ENCODE measurements around the gene WNK2. TPM values are rescaled to one million over a fixed set of nuclear protein-coding genes. Genes with fewer than 3 reads are reported as not detected.

WNK2 gene
- total RNA-seq, 2 experiments from 2014 or later: 1.7 to 2.8 TPM

DNA sequence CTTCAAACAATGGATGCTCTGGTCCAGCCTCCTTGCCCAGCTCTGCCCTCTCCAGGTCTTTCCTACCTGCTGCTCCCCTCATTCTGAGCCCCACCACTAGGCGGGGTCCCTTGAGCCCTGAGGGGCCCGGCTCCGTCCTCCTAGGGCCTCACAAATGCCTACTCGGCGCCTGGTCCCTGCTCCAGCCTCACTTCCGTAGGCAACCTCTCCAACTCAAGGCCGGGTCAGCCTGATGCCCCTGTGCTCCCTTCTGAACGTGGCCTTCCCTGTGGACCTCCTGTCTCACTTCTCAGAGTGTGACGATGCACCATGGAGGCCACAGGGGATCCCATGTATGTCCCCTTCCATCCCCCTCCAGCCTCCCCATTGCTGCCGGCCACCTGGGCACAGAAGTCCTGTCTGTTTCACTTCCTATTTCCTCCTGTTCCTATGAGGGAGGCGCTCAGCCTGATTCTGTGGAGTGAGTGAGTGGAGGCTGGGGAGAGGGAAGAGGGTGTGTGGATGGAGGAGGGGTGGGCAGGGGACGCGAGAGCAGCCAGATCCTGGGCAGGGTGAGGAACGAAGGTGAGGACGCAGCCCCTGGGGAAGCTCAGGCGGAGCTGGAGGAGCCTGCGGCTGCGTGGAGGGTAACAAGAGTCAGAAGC, 140.4 kb downstream of the WNK2 start:
- intact Hi-C loops (cut with micrococcal nuclease): no loop called here
- ChIA-PET POLR2A (no interaction called here), CTCF (no interaction called here)
- no peaks in the 10 kb centered on the region for H3K36me3 Mint-ChIP-seq (ENCODE audit: low read depth)
- no peak for ATAC-seq
- no peak overlapping the region for H3K4me3 Mint-ChIP-seq
- no peak overlapping the region for H3K27ac Mint-ChIP-seq
- TF ChIP-seq, protein P1, sequence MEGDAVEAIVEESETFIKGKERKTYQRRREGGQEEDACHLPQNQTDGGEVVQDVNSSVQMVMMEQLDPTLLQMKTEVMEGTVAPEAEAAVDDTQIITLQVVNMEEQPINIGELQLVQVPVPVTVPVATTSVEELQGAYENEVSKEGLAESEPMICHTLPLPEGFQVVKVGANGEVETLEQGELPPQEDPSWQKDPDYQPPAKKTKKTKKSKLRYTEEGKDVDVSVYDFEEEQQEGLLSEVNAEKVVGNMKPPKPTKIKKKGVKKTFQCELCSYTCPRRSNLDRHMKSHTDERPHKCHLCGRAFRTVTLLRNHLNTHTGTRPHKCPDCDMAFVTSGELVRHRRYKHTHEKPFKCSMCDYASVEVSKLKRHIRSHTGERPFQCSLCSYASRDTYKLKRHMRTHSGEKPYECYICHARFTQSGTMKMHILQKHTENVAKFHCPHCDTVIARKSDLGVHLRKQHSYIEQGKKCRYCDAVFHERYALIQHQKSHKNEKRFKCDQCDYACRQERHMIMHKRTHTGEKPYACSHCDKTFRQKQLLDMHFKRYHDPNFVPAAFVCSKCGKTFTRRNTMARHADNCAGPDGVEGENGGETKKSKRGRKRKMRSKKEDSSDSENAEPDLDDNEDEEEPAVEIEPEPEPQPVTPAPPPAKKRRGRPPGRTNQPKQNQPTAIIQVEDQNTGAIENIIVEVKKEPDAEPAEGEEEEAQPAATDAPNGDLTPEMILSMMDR (IDR thresholded peaks at IDR 0.05): no peak
- H3K9me3 Mint-ChIP-seq: no peaks in the 10 kb centered on the region
- no peaks in the 10 kb centered on the region for H3K4me1 Mint-ChIP-seq (ENCODE audit: low read depth)
- no peak for DNase-seq
- no peaks in the 10 kb centered on the region for H3K27me3 Mint-ChIP-seq

DNA sequence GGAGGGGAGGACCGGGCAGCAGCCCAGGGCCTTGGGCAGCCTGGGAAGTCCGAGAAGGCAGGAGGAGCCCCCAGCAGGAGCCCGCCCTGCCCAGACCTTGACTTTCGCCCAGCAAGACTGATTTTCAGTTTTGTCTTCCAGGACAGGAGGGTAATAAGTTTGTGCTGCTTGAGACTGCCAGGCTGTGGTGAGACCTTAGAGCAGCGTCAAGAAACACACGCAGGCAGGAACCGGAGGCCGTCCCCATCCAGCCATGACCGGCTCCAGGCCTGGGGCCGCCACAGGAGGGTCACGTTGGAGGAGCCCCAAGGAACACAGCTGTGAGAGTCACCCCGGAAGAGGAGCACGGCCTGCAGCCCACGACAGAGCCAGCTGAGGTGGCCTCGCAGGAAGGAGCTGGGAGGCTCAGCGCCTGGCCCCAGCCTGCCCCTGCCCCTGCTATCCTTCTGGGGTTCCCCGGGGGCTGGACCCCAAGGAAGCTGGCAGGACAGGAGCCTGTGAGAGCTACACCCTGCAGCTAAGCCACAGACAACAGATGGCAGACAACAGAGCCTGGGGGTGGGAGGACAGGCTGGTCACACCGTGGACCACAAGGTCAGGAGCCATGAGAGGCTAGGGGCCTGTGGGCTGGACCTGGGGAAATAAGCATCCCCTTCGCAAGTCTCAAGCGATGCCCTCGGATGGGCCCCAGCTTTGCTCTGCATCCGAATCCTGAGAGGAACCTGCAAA, 141.5 kb downstream of the WNK2 start:
- intact Hi-C loops (cut with micrococcal nuclease): no loop called here
- H3K4me3 Mint-ChIP-seq: no peak overlapping the region
- TF ChIP-seq, protein P1 (IDR thresholded peaks at IDR 0.05): no peak
- CTCF ChIA-PET: no interaction called here
- POLR2A ChIA-PET: interaction anchor here (0.6 to 0.8 kb wide), 2 partner anchors 31 to 57 kb away, joined by 3 read pairs; no protein-coding TSS in a partner anchor
- ATAC-seq: no peak
- no peak for DNase-seq
- H3K9me3 Mint-ChIP-seq: no peaks in the 10 kb centered on the region
- H3K4me1 Mint-ChIP-seq (ENCODE audit: low read depth): no peaks in the 10 kb centered on the region
- no peak overlapping the region for H3K27ac Mint-ChIP-seq
- H3K36me3 Mint-ChIP-seq (ENCODE audit: low read depth): no peaks in the 10 kb centered on the region
- no peaks in the 10 kb centered on the region for H3K27me3 Mint-ChIP-seq

DNA sequence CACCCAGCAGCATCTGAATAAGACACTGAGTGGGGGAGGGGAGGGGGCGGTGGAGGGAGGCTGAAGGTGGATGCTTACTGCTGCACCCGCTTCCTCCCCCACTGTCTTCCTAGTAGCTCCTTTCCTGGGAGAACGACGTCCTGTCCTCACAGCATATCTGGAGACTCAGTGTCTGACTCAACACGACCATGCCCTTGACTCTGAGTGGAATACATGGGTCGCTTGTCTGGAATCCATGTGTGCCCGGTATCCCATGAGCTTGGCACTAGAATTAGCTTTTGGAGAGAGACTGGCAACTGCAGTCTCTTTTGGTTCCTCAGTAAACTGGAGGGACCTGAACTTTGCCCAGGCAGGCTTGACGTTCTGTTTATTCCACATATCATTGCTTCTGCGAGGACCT, 142.1 kb downstream of the WNK2 start:
- Mint-ChIP-seq H3K4me3 (no peak overlapping the region), H3K4me1 (ENCODE audit: low read depth) (no peaks in the 10 kb centered on the region), H3K9me3 (no peaks in the 10 kb centered on the region), H3K27ac (no peak overlapping the region), H3K27me3 (no peaks in the 10 kb centered on the region), H3K36me3 (ENCODE audit: low read depth) (no peaks in the 10 kb centered on the region)
- CTCF ChIA-PET: interaction anchor here (1.5 kb wide), 1 partner anchor 23 kb away, joined by 6 read pairs; no protein-coding TSS in a partner anchor
- ATAC-seq (no peak), DNase-seq (no peak)
- POLR2A ChIA-PET: interaction anchor here (0.6 to 0.8 kb wide), 2 partner anchors 31 to 56 kb away, joined by 3 read pairs; no protein-coding TSS in a partner anchor
- intact Hi-C loops (cut with micrococcal nuclease): no loop called here
- TF ChIP-seq, protein P1 (IDR thresholded peaks at IDR 0.05): no peak

DNA sequence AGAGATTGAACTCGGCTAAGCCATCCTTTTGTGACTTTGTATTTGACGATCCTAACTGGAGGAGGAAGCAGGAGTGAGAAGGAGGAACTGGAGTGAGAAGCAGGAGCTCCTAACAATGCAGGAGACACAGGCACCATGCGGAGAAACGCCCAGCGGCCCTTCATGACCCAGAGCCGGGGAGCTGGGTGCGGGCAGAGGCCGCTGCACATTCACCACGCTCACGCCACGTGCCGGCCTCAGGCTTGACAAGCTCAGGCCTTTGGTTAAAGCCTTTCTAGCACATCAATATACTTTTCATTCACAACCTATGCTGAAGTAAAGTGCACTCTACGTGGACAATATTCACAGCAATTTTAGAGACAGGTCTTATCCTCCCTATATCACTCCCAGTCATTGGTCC, 142.7 kb downstream of the WNK2 start:
- no peak overlapping the region for H3K27ac Mint-ChIP-seq
- DNase-seq (no peak), ATAC-seq (no peak)
- H3K4me1 Mint-ChIP-seq (ENCODE audit: low read depth): no peaks in the 10 kb centered on the region
- TF ChIP-seq, protein P1 (IDR thresholded peaks at IDR 0.05): no peak
- H3K9me3 Mint-ChIP-seq: no peaks in the 10 kb centered on the region
- no peaks in the 10 kb centered on the region for H3K36me3 Mint-ChIP-seq (ENCODE audit: low read depth)
- CTCF ChIA-PET: interaction anchor here (1.1 to 1.5 kb wide), 2 partner anchors 12 to 24 kb away, joined by 3 to 6 read pairs; no protein-coding TSS in a partner anchor
- no peak overlapping the region for H3K4me3 Mint-ChIP-seq
- POLR2A ChIA-PET: interaction anchor here (0.8 kb wide), 1 partner anchor 32 kb away, joined by 3 read pairs; no protein-coding TSS in a partner anchor
- intact Hi-C loops (cut with micrococcal nuclease): no loop called here
- no peaks in the 10 kb centered on the region for H3K27me3 Mint-ChIP-seq
